HL-60/S4 treated with phorbol 12-myristate 13-acetate at 8.2 ng/mL for 4 days and 3 days (cell line): ENCODE results near the gene LRRC14B.
"Not testable (repeated sequence)": the region's sequence is repeated elsewhere in the genome, so short reads cannot be mapped to it uniquely, and the experiment has no call there.

Experiments
- in situ Hi-C: fragments of 300-500 bp; cut with MboI; formaldehyde crosslinking; loops from 2 replicates; pipeline ENCODE4 v1.15.0; 2022; ENCODE audit warnings: low sequenced_read_pairs

Gene LRRC14B

DNA sequence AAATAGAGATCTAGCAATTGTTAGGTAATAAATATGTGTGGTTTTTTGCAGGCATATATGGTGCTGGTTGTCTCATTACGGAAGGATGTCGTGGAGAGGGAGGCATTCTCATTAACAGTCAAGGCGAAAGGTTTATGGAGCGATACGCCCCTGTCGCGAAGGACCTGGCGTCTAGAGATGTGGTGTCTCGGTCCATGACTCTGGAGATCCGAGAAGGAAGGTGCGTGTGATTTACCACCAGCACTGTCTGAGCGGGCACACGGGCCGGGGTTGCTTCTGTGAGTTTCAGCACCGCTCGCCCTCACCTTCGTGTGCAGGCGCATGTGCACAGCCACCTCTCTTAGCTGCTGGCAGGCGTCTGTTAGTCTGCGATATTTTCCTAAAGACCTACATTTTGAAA is 42.1 kb downstream of the LRRC14B start:
- in situ Hi-C loops = loop anchor here (10.0 kb wide), 1 partner anchor 1361 kb away; no protein-coding TSS in a partner anchor

DNA sequence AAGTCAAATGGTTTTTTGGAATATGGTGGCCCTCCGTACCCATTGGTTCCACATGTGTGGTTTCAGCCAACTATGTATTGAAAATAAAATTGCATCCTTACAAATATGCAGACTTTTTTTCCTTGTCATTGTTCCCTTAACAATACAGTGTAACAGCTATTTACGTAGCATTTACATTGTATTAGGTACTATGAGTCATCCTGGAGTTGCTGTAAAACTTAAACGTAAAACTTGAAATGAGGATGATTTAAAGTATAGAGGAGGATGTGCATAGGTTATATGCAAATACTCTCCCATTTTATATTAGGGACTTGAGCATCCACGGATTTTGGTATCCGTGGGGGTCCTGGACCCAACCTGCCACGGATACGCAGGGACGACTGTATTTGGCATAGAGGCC is 43.2 kb downstream of the LRRC14B start:
- in situ Hi-C loops = loop anchor here (10.0 kb wide), 1 partner anchor 1360 kb away; no protein-coding TSS in a partner anchor

DNA sequence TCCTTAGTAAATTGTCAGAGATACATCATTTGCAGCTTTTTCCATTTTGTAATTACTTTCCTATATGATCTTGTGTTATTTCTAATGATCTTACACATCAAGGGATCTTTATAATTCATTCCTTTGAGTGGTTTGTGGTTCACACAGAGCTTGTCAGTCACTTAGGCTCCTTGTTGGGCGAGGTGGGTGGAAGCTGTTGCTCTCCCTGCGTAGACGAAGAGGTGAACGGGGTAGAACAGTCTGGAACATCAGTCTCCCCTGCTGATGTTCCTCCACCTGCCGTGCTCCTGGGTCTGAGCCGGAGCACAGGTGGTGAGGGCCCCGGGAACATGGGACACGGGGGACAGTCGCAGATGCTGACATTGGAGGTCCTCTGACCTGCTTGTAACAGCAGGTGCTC is 44.2 kb downstream of the LRRC14B start:
- in situ Hi-C loops = loop anchor here (10.0 kb wide), 1 partner anchor 1359 kb away; no protein-coding TSS in a partner anchor

DNA sequence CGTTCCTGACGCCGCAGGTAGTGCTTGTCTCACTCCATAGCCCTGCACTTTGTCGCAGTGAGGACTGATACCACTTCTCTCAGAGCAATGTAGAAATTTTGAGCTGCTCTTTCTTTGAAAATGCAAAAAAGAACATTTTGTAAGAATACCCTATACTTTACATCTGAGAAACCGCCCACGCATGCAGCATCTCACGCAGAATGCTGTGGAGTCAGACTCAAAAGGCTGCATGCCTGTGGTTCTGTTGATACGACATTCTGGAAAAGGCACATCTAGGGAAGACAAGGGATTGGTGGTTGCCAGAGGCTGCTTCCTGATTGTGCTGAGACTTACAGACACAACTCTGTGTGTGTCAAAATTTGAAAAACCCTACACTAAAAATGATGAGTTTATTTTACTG is 46.6 kb downstream of the LRRC14B start:
- in situ Hi-C loops = loop anchor here (10.0 kb wide), 1 partner anchor 1357 kb away; no protein-coding TSS in a partner anchor

DNA sequence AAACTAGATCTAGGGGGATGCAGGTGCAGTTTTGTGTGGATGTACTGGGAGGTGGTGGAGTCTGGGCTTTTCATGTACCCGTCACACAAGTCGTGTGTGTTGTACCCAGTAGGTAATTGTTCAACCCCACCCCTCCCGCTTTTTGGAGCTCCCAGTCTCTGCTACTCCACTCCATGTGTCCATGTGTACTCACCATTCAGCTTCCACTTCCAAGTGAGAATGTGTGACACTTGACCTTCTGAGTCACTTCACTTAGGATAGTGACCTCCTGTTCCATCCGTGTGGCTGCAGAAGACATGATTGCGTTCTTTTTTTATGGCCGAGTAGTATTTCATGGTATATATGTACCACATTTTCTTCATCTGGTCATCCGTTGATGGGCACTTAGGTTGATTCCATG is 49.3 kb downstream of the LRRC14B start:
- in situ Hi-C loops = not testable (repeated sequence)

DNA sequence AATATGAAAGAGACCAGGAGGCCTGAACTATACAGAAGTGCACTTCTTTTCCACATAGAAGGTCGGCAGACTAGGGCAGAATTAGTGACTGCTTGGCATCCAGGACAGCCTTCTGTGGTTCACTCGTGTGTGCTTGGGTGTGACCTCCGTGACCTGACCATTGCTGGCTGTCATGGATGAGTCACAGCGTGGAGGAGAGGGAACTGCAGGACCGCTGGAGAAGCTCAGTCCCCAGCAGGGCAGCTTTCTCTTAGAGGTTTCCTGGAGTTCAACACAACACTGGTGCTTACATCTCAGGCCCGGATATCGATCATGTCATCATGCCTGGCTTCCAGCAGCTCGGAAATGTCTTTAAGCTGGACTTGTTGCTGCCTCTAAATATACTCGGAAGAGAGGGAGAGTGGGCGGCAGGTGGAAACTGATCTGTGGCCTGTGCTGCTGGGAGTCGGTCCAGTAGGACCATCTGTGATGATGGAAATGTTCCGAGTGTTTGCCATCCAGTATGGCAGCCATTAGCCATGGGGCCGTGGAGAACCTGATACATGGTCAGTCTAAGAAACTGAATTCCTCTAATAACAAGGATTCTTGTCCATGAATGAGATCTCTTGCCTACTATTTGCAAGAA is 49.9 kb downstream of the LRRC14B start:
- in situ Hi-C loops = not testable (repeated sequence)

DNA sequence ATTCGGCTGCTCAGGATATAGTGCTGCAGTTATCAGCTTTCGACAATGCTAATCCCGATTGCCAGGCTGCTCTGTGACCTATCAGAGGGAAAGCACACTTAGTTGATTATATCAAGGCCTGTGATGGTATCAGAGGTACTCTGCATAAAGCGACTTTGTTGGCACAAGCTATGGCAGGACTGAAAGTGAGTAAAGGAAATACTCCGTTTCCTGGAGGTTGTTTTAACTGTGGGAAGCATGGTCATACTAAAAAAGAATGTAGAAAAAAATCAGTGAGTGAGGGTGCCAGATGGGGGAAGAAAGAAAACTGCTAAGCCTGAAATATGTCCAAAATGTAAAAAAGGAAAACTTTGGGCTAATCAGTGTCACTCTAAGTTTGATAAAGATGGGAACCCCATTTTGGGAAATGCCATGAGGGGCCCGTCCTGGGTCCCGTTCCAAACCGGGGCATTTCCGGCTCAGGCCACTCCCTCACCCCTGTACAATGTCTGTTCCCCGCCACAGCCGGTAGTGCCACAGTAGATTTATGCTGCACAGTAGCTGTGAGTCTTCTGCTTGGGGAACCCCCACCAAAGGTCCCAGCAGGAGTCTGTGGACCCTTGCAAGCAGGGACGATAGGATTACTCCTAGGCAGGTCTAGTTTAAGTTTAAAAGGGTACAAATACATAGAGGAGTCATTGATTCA is 52.5 kb downstream of the LRRC14B start:
- in situ Hi-C loops = not testable (repeated sequence)

DNA sequence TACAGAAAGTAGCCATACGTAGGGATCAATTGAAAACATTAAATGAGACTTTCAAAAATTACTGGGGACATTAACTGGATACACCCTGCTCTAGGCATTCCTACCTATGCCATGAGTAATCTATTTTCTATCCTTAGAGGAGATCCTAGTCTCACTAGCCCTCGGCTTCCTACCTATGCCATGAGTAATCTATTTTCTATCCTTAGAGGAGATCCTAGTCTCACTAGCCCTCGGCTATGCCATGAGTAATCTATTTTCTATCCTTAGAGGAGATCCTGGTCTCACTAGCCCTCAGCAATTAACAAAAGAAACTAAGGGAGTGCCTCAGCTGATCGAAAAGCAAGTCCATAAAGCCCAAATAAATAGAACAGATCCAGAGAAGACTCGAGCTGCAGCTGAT is 54.4 kb downstream of the LRRC14B start:
- in situ Hi-C loops = not testable (repeated sequence)
